Activated CD8-positive, alpha-beta T cell treated with anti-CD3 and anti-CD28 coated beads for 36 hours (primary cell): ENCODE results near the gene HIGD1A. TPM values are rescaled to one million over a fixed set of nuclear protein-coding genes. Genes with fewer than 3 reads are reported as not detected.

Source experiments
- ATAC-seq: fragments of 200-7000 bp; cut with Tn5 transposase; one replicate; pipeline ENCODE4 v1.10.0; 2021; ENCODE audit warnings: mild to moderate bottlenecking, moderate library complexity
- CTCF ChIA-PET: fragments of 350-600 bp; sonication (Branson Sonifier 250); formaldehyde crosslinking; loops from one replicate; lab custom pipeline; 2021; ENCODE audit warnings: antibody characterized with exemption; lab: Charles Lee
- POLR2A ChIA-PET: fragments of 350-600 bp; sonication (Branson Sonifier 250); formaldehyde crosslinking; loops from one replicate; lab custom pipeline; 2021; ENCODE audit warnings: antibody characterized with exemption; lab: Charles Lee
- DNase-seq: peaks from one replicate; pipeline ENCODE4 v3.0.0-alpha.2; 2020
- H3K27ac Mint-ChIP-seq: one replicate; pipeline ENCODE4 v1.8.0; 2021; ENCODE audit warnings: mild to moderate bottlenecking, mixed read lengths
- H3K27me3 Mint-ChIP-seq: one replicate; pipeline ENCODE4 v1.8.0; 2021; ENCODE audit warnings: mixed read lengths
- H3K36me3 Mint-ChIP-seq: one replicate; pipeline ENCODE4 v1.8.0; 2021; ENCODE audit warnings: low read depth, mixed read lengths
- H3K4me1 Mint-ChIP-seq: one replicate; pipeline ENCODE4 v1.8.0; 2021; ENCODE audit warnings: low read depth, mixed read lengths
- H3K4me3 Mint-ChIP-seq: one replicate; pipeline ENCODE4 v1.8.0; 2021; ENCODE audit warnings: mild to moderate bottlenecking, moderate library complexity, mixed read lengths
- H3K9me3 Mint-ChIP-seq: one replicate; pipeline ENCODE4 v1.8.0; 2021; ENCODE audit warnings: mixed read lengths
- intact Hi-C: fragments of 100-400 bp; cut with micrococcal nuclease; formaldehyde crosslinking; loops from one replicate; pipeline ENCODE4 v1.10.0; 2022
- total RNA-seq, 2 experiments: library from RNA; stranded (reverse); gene quantifications; one replicate each; pipeline ENCODE4 v1.2.3, GENCODE V29; 2021
- TF ChIP-seq, protein P1 (sequence below): fragments of 200-600 bp; IDR thresholded peaks from one replicate; pipeline ENCODE4 v1.8.0; 2022; ENCODE audit warnings: antibody characterized with exemption, mild to moderate bottlenecking

The HIGD1A gene
- total RNA-seq, 2 experiments from 2014 or later: 58.4 to 60.5 TPM

DNA sequence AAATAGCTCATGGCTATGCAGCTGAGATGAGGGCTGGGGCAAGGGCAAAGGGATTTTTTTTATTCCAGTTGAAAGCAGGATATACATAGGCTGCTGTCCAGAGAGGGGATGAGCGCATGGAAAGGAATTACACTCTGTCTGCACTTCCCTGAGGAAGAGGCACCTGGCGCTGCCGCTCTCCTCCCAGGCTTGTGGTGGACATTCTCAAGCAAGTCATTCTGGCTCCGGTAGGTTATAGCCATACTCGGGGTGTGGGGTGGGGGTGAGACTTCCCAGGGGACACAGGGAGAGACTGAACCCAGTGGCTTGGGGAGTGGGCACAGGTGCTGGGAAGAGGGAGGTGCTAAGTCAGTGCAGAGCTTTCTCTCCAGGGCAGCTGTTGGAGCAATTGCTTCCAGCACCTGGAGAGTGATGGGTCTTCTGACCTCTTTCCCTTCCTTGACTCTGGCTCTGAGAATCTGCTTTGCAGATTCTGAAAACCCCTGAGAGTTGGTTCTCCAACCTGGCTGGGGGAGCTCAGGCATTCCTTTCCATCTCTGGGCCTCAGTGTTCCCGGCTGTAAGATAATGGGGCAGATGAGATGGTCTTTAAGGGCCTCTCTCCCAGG is 47.0 kb upstream of the HIGD1A start:
- Mint-ChIP-seq H3K36me3 (no peaks in the 10 kb centered on the region), H3K9me3 (no peaks in the 10 kb centered on the region), H3K27ac (no peak overlapping the region), H3K4me3 (no peak overlapping the region), H3K4me1 (peaks cover 12% of the 10 kb centered on the region), H3K27me3 (peaks cover 4% of the 10 kb centered on the region)
- TF ChIP-seq, protein P1, sequence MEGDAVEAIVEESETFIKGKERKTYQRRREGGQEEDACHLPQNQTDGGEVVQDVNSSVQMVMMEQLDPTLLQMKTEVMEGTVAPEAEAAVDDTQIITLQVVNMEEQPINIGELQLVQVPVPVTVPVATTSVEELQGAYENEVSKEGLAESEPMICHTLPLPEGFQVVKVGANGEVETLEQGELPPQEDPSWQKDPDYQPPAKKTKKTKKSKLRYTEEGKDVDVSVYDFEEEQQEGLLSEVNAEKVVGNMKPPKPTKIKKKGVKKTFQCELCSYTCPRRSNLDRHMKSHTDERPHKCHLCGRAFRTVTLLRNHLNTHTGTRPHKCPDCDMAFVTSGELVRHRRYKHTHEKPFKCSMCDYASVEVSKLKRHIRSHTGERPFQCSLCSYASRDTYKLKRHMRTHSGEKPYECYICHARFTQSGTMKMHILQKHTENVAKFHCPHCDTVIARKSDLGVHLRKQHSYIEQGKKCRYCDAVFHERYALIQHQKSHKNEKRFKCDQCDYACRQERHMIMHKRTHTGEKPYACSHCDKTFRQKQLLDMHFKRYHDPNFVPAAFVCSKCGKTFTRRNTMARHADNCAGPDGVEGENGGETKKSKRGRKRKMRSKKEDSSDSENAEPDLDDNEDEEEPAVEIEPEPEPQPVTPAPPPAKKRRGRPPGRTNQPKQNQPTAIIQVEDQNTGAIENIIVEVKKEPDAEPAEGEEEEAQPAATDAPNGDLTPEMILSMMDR: no peak
- ChIA-PET POLR2A (no interaction called here), CTCF (interaction anchor here (1.2 to 1.7 kb wide), 3 partner anchors 12 to 107 kb away, joined by 4 to 6 read pairs (median 4); no protein-coding TSS in a partner anchor)
- ATAC-seq: no peak
- DNase-seq: no peak
- intact Hi-C loops: no loop called here

DNA sequence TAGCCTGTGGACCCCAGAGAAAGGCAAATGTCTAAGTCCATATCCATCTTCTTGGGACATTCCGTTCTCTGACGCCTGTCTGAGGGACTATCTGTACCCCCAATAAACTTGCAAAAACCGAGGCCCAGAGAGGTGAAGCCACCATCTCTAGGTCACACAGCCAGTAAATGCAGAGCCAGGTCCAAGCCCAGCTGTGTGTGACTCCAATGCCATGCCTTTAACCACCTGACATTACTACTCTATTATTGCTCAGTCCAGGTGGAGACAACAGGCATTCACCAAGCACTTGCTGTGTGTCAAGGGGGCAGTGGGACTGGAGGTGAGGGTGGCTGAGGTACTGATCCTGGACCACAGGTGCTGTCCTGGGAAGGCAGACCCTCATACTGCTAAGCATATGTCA is 46.0 kb upstream of the HIGD1A start:
- TF ChIP-seq, protein P1: no peak
- intact Hi-C loops: no loop called here
- H3K27ac Mint-ChIP-seq: no peak overlapping the region
- H3K4me1 Mint-ChIP-seq: peaks cover 15% of the 10 kb centered on the region
- ChIA-PET CTCF (interaction anchor here (1.1 to 1.7 kb wide), 3 partner anchors 11 to 106 kb away, joined by 3 to 6 read pairs (median 4); no protein-coding TSS in a partner anchor), POLR2A (interaction anchor here (0.9 kb wide), 1 partner anchor 45 kb away, joined by 3 read pairs; no protein-coding TSS in a partner anchor)
- ATAC-seq (no peak), DNase-seq (no peak)
- no peak overlapping the region for H3K4me3 Mint-ChIP-seq
- no peaks in the 10 kb centered on the region for H3K9me3 Mint-ChIP-seq
- peaks cover under 1% of the 10 kb centered on the region for H3K27me3 Mint-ChIP-seq
- H3K36me3 Mint-ChIP-seq: no peaks in the 10 kb centered on the region

DNA sequence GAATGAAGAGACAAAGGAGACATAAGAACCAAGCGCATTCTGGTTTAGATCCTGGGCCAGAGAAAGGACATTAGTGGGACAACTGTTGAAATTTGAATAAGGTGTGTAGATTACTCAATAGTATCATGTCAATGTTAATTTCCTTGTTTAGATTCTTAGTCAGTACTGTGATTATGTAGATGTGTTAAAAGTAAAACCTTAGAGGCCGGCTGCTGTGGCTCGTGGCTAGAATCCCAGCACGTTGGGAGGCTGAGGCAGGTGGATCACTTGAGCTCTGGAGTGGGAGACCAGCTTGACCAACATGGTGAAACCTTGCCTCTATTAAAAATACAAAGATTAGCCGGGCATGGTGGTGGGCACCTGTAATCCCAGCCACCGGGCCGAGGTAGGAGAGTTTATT is 44.7 kb upstream of the HIGD1A start:
- ATAC-seq (no peak), DNase-seq (no peak)
- TF ChIP-seq, protein P1: no peak
- intact Hi-C loops: no loop called here
- Mint-ChIP-seq H3K36me3 (no peaks in the 10 kb centered on the region), H3K27ac (no peak overlapping the region), H3K27me3 (no peaks in the 10 kb centered on the region), H3K4me3 (no peak overlapping the region), H3K4me1 (peaks cover 15% of the 10 kb centered on the region), H3K9me3 (no peaks in the 10 kb centered on the region)
- POLR2A ChIA-PET: no interaction called here
- CTCF ChIA-PET: no interaction called here

GRCh38 chr3:42847731-42848130 is 43.4 kb upstream of the HIGD1A start:
- H3K27me3 Mint-ChIP-seq: no peaks in the 10 kb centered on the region
- POLR2A ChIA-PET: interaction anchor here (0.7 to 0.8 kb wide), 2 partner anchors 12 to 36 kb away, joined by 3 to 5 read pairs; no protein-coding TSS in a partner anchor
- H3K9me3 Mint-ChIP-seq: no peaks in the 10 kb centered on the region
- H3K36me3 Mint-ChIP-seq: no peaks in the 10 kb centered on the region
- no peak for ATAC-seq
- CTCF ChIA-PET: no interaction called here
- no peak overlapping the region for H3K4me3 Mint-ChIP-seq
- H3K4me1 Mint-ChIP-seq: peaks cover 15% of the 10 kb centered on the region
- DNase-seq: no peak
- intact Hi-C loops: no loop called here
- H3K27ac Mint-ChIP-seq: peak overlapping the region; percentile 81
- TF ChIP-seq, protein P1: no peak
